Duodenal mucosa (tissue), 2 donors: Measurements from ENCODE around the gene DCST2.
"Not testable (repeated sequence)": the region's sequence is repeated elsewhere in the genome, so short reads cannot be mapped to it uniquely, and the experiment has no call there.

Experiments
- H3K27ac ChIP-seq: one replicate; pipeline ENCODE4 v1.7.0; 2013; ENCODE audit warnings: low read depth, low read length
- H3K27me3 ChIP-seq, 2 donors: one replicate each; pipeline ENCODE4 v1.7.0; 2013; ENCODE audit warnings: low read length in 2 of 2, control low read depth in 1 of 2; ENCODE audit not compliant: insufficient read depth in 2 of 2, control insufficient read depth in 1 of 2
- H3K36me3 ChIP-seq, 2 donors: one replicate each; pipeline ENCODE4 v1.7.0; 2013; ENCODE audit warnings: low read length in 2 of 2, control low read depth in 1 of 2; ENCODE audit not compliant: insufficient read depth in 2 of 2, control insufficient read depth in 1 of 2
- H3K4me1 ChIP-seq, 2 donors: one replicate each; pipeline ENCODE4 v1.7.0; 2013; ENCODE audit warnings: low read length in 2 of 2, control low read depth in 1 of 2; ENCODE audit not compliant: insufficient read depth in 2 of 2, control insufficient read depth in 1 of 2
- H3K4me3 ChIP-seq, 2 donors: one replicate each; pipeline ENCODE4 v1.7.0; 2013; ENCODE audit warnings: low read length in 2 of 2, low read depth in 1 of 2
- H3K9ac ChIP-seq, 2 donors: one replicate each; pipeline ENCODE4 v1.7.0; 2013; ENCODE audit warnings: low read length in 2 of 2, low read depth in 1 of 2
- H3K9me3 ChIP-seq, 2 donors: one replicate each; pipeline ENCODE4 v1.7.0; 2013; ENCODE audit warnings: low read length in 2 of 2, control low read depth in 1 of 2; ENCODE audit not compliant: control insufficient read depth in 1 of 2

The DCST2 gene

GRCh38 chr1:154978360-154978759, 55.2 kb downstream of the DCST2 start:
- H3K27ac ChIP-seq = no peak overlapping the region
- H3K4me1 ChIP-seq = peaks cover 7 to 10% of the 10 kb centered on the region in 2 donors
- H3K36me3 ChIP-seq = peaks cover 0 to 7% of the 10 kb centered on the region in 2 donors
- H3K4me3 ChIP-seq = no peak overlapping the region
- no peaks in the 10 kb centered on the region for H3K27me3 ChIP-seq
- no peaks in the 10 kb centered on the region for H3K9me3 ChIP-seq
- H3K9ac ChIP-seq = no peak overlapping the region

- H3K9ac ChIP-seq, H3K27ac ChIP-seq, H3K9me3 ChIP-seq, H3K36me3 ChIP-seq, H3K27me3 ChIP-seq, H3K4me3 ChIP-seq: not testable (repeated sequence)
- H3K4me1 ChIP-seq = peaks cover 10 to 14% of the 10 kb centered on the region in 2 donors
Observed at GRCh38 chr1:154977762-154978161, 55.8 kb downstream of the DCST2 start.

- Histone ChIP-seq H3K4me1 (peaks cover 26 to 30% of the 10 kb centered on the region in 2 donors), H3K9me3 (no peaks in the 10 kb centered on the region)
Observed at GRCh38 chr1:154975409-154976059, 58.0 kb downstream of the DCST2 start.

GRCh38 chr1:154974808-154975408, 58.7 kb downstream of the DCST2 start:
- H3K36me3 ChIP-seq = peaks cover 0 to 13% of the 10 kb centered on the region in 2 donors
- H3K9ac ChIP-seq = peak overlapping the region; percentile 96 to 100
- H3K27ac ChIP-seq = peak overlapping the region; percentile 98
- H3K9me3 ChIP-seq = no peaks in the 10 kb centered on the region
- no peaks in the 10 kb centered on the region for H3K27me3 ChIP-seq
- peaks cover 32 to 35% of the 10 kb centered on the region in 2 donors for H3K4me1 ChIP-seq
- peak overlapping the region; percentile 83 for H3K4me3 ChIP-seq

More at GRCh38 chr1:154975409-154976059, 58.0 kb downstream of the DCST2 start:
- peaks cover 0 to 7% of the 10 kb centered on the region in 2 donors for H3K36me3 ChIP-seq
- H3K4me3 ChIP-seq = peak overlapping the region; percentile 83
- peak overlapping the region; percentile 98 for H3K27ac ChIP-seq
- H3K9ac ChIP-seq = peak overlapping the region; percentile 96 to 100
- no peaks in the 10 kb centered on the region for H3K27me3 ChIP-seq

GRCh38 chr1:154974102-154974807, 59.3 kb downstream of the DCST2 start, which contains the start of gene CKS1B:
Gene CKS1B (plus strand): TSS chr1:154974681. CDS start chr1:154974746, 65 bp downstream.
- Histone ChIP-seq H3K9me3 (no peaks in the 10 kb centered on the region), H3K36me3 (peaks cover 0 to 17% of the 10 kb centered on the region in 2 donors), H3K9ac (peak within 1 kb of the TSS; percentile 96 to 100), H3K27ac (peak within 1 kb of the TSS; percentile 98), H3K4me3 (peak within 1 kb of the TSS; percentile 83), H3K27me3 (no peaks in the 10 kb centered on the region), H3K4me1 (peaks cover 39 to 41% of the 10 kb centered on the region in 2 donors)

- peak overlapping the region; percentile 76 to 83 for H3K4me3 ChIP-seq
- H3K27ac ChIP-seq = peak overlapping the region; percentile 98
- no peaks in the 10 kb centered on the region for H3K27me3 ChIP-seq
- no peaks in the 10 kb centered on the region for H3K9me3 ChIP-seq
- peaks cover 3 to 23% of the 10 kb centered on the region in 2 donors for H3K36me3 ChIP-seq
- H3K9ac ChIP-seq = peak overlapping the region; percentile 87 to 96
- peaks cover 43 to 46% of the 10 kb centered on the region in 2 donors for H3K4me1 ChIP-seq
Observed at GRCh38 chr1:154973344-154974101, 60.1 kb downstream of the DCST2 start.

GRCh38 chr1:154972517-154973343, 60.9 kb downstream of the DCST2 start:
- Histone ChIP-seq H3K9ac (peak overlapping the region; percentile 71 to 96), H3K27me3 (no peaks in the 10 kb centered on the region), H3K9me3 (no peaks in the 10 kb centered on the region), H3K27ac (peak overlapping the region; percentile 87), H3K4me1 (peaks cover 43 to 46% of the 10 kb centered on the region in 2 donors), H3K36me3 (peaks cover 3 to 28% of the 10 kb centered on the region in 2 donors), H3K4me3 (peak overlapping the region; percentile 76 to 83)

- H3K4me1 ChIP-seq = peaks cover 43 to 46% of the 10 kb centered on the region in 2 donors
Observed at GRCh38 chr1:154972213-154972516, 61.4 kb downstream of the DCST2 start.

GRCh38 chr1:154971341-154971998, 62.1 kb downstream of the DCST2 start:
- no peaks in the 10 kb centered on the region for H3K27me3 ChIP-seq
- peak overlapping the region; percentile 77 for H3K27ac ChIP-seq
- H3K4me1 ChIP-seq = peaks cover 43 to 45% of the 10 kb centered on the region in 2 donors
- H3K9me3 ChIP-seq = no peaks in the 10 kb centered on the region
- H3K36me3 ChIP-seq = peaks cover 12 to 40% of the 10 kb centered on the region in 2 donors
- peak overlapping the region; percentile 53 to 55 for H3K4me3 ChIP-seq
- H3K9ac ChIP-seq = peak overlapping the region; percentile 34 to 50

More at GRCh38 chr1:154972213-154972516, 61.4 kb downstream of the DCST2 start:
- H3K9me3 ChIP-seq = no peaks in the 10 kb centered on the region
- H3K27me3 ChIP-seq = no peaks in the 10 kb centered on the region
- peak overlapping the region; percentile 71 to 96 for H3K9ac ChIP-seq
- H3K36me3 ChIP-seq = peaks cover 8 to 33% of the 10 kb centered on the region in 2 donors
- peak overlapping the region; percentile 87 for H3K27ac ChIP-seq
- H3K4me3 ChIP-seq = peak overlapping the region; percentile 76 to 83
